Stomach (tissue), 4 donors: ENCODE measurements around the gene METTL21A.

ENCODE experiments used
- CTCF ChIP-seq, 7 experiments: fragments of 450-650 bp in 4 of 7; fragments of 200-600 bp in 3 of 7; sonication (generic) in 3 of 7; IDR thresholded peaks; one replicate each; pipeline ENCODE4 v1.5.1; 2016 to 2019; ENCODE audit warnings: antibody characterized with exemption in 7 of 7, control low read depth in 2 of 7, mild to moderate bottlenecking in 1 of 7
- EP300 ChIP-seq: sonication (generic); formaldehyde crosslinking; IDR thresholded peaks from one replicate; pipeline ENCODE4 v1.6.1; 2017; ENCODE audit warnings: antibody characterized with exemption
- POLR2AphosphoS5 ChIP-seq, 3 donors: sonication (generic); formaldehyde crosslinking; IDR thresholded peaks; one replicate each; pipeline ENCODE4 v1.6.1; 2016; ENCODE audit warnings: antibody characterized with exemption in 3 of 3

DNA sequence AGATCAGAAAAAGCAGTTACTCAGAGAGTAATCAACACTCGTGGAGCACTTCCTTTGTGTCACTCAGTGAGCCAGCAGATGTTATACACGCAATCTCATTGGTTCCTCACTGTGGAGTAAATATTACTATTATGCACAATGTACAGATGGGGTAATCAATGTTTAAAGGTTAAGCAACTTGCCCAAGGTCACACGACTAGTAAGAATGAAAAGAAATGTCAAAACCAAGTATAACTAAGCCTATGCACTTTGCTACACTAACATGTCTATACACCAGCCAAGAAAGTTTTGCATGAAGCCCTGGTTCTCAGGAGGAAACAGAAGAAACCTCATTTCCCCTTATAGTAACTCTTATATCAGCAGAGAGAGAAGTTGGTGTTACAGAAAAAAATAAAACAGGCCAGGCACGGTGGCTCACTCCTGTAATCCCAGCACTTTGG lies 5.4 kb downstream of the METTL21A start:
- TF ChIP-seq EP300 (no peak), CTCF (IDR thresholded peaks at IDR 0.05) (no peak), POLR2AphosphoS5 (IDR thresholded peaks at IDR 0.05) (no peak)
